Adrenal gland (tissue), 12 donors: Measurements from ENCODE around the gene TMEM63A. TPM values are rescaled to one million over a fixed set of nuclear protein-coding genes. Genes with fewer than 3 reads are reported as not detected.
A peak's percentile ranks its signal among the peaks of the same experiment; 100 is the strongest.
"Not testable (repeated sequence)": the region's sequence is repeated elsewhere in the genome, so short reads cannot be mapped to it uniquely, and the experiment has no call there.

Experiments used
- DNase-seq, 7 donors: peaks; one replicate each; pipeline ENCODE4 v3.0.0-alpha.2; 2019 to 2020
- H3K27ac ChIP-seq, 5 donors: fragments of 200-600 bp; sonication (generic) in 4 of 5; 1 replicate in 3 of 5; 2 replicates in 2 of 5; pipeline versions ENCODE4 v1.5.1 to v1.8.0; 2016 to 2020; ENCODE audit warnings: mild to moderate bottlenecking in 1 of 5
- H3K27me3 ChIP-seq: fragments of 200-600 bp; 2 replicates; pipeline ENCODE4 v1.8.0; 2021
- H3K36me3 ChIP-seq, 2 donors: fragments of 200-600 bp; replicated peaks in 1 of 2; 1 replicate in 1 of 2; 2 replicates in 1 of 2; pipeline versions ENCODE4 v1.5.1 to v1.8.0; 2018 to 2022
- H3K4me1 ChIP-seq, 2 donors: fragments of 200-600 bp; replicated peaks in 1 of 2; 1 replicate in 1 of 2; 2 replicates in 1 of 2; pipeline versions ENCODE4 v1.5.1 to v1.8.0; 2018 to 2021
- H3K4me3 ChIP-seq, 4 donors: fragments of 200-600 bp; sonication (generic) in 3 of 4; one replicate each; pipeline ENCODE4 v1.5.1; 2016 to 2018
- H3K9me3 ChIP-seq, 3 donors: fragments of 200-600 bp; sonication (generic) in 1 of 3; replicated peaks in 1 of 3; 1 replicate in 2 of 3; 2 replicates in 1 of 3; pipeline versions ENCODE4 v1.5.1 to v1.8.0; 2016 to 2021
- POLR2A ChIP-seq, 2 donors: fragments of 450-650 bp; IDR thresholded peaks; one replicate each; pipeline ENCODE4 v1.6.1; 2017; ENCODE audit warnings: antibody characterized with exemption in 2 of 2, mild to moderate bottlenecking in 2 of 2, moderate library complexity in 1 of 2
- WGBS, 4 donors: extraction: QIAGEN DNeasy Blood & Tissue Kit in 2 of 4; methylation state at CpG; one replicate each; pipeline versions ENCODE4 v1.1.5 to v1.1.7; 2013 to 2017; 5-methylcytosine and 5-hydroxymethylcytosine counted together
- intact Hi-C, 2 donors: fragments of 100-400 bp; cut with DNase I; formaldehyde crosslinking; loops; one replicate each; pipeline versions ENCODE4 v1.14.1 to v1.15.0; 2022 to 2023
- polyA plus RNA-seq, 3 donors: library from polyadenylated mRNA; stranded (reverse); fragments of 200-250 nt in 2 of 3; fragments of 350-450 nt in 1 of 3; fragmentation: Illumina TruSeq in 1 of 3; extraction: RNeasy Lipid Tissue Mini Kit (QIAGEN cat#74804) in 1 of 3; gene quantifications; one replicate each; pipeline ENCODE4 v1.2.3, GENCODE V29; 2013 to 2014
- total RNA-seq, 9 donors: library from RNA; depleted of rRNA in 4 of 9; stranded (reverse); fragments of >200 nt in 4 of 9; fragments of 120-200 nt in 1 of 9; fragmentation: NEBNext Ultra II Directional in 1 of 9; extraction: Animal tissue kit (Norgen Biotek cat#: 25700) in 1 of 9; gene quantifications; one replicate each; pipeline versions ENCODE4 v1.1.0 to v1.2.4, GENCODE V29; 2013 to 2023
- TF ChIP-seq, protein P1 (sequence below), 6 experiments: fragments of 450-650 bp in 4 of 6; fragments of 200-600 bp in 2 of 6; sonication (generic) in 1 of 6; IDR thresholded peaks; 1 replicate in 5 of 6; 2 replicates in 1 of 6; pipeline versions ENCODE4 v1.5.1 to v1.8.0; 2016 to 2021; ENCODE audit warnings: antibody characterized with exemption in 6 of 6, mild to moderate bottlenecking in 2 of 6, moderate library complexity in 1 of 6
- donor health status: healthy with polysubstance abuse.
- donor health status: Bipolar disorder and iron deficiency.
- donor health status: DM: yes; HTN: yes; CAD: no.
- donor health status: DM: no; HTN: no; CAD: no.
- donor health status: DM: no; HTN: no; CAD: no.
- donor health status: DM: yes; HTN: yes; CAD: no.

TMEM63A gene
- total and polyA plus RNA-seq, 12 donors: 13.9 to 96.9 (median 52.3) TPM

DNA sequence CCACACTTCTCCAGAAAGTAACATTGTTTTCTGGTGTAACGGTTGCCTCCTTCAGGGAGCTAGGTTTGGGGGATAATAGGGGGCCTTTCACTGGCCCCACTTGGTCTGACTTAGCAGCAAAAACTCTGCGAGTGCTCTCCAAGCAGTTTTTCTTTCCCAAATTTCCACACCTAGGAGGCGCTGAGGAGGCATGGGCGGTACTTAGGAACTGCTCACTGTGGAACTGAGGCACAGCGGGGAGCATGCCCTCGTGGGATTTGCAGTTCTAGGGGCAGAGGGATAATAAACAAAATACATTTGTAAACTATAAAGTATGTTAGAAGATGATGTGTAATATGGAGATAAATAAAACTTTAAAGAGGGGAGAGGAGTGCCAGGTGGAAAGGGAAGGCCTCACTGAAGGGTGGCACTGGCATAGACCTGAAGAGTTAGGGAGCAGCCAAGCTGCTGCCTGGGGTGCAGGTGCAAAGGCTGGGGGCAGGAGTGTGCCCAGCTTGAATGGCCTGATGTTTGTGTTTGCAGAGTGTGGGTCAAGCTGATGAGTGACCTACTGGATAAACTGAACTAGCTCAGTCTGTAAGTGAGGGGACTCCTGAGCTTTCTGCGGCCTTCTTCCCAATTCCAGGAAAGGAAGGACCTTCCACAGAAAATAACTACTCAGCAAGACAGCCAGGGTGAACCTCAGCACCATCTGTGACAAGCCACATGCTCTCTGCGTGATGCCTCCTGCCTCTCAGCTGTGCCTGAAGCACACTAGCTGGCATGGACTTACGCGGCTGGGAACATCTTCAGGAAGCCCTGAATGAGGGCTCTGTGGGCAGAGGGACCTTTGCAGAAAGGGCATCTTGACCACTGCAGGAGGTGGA is 70.3 kb downstream of the TMEM63A start:
- Histone ChIP-seq H3K9me3 (no peaks in the 10 kb centered on the region), H3K27ac (peak overlapping the region; percentile 81 to 98 (median 97)), H3K36me3 (no peaks in the 10 kb centered on the region), H3K27me3 (no peaks in the 10 kb centered on the region), H3K4me3 (peak overlapping the region in 3 of 4 donors; percentile 36 to 93 (median 85)), H3K4me1 (peaks cover 53 to 61% of the 10 kb centered on the region in 2 donors)
- DNase-seq: peak in 6 of 7 donors; percentile 60 to 71 (median 66)
- intact Hi-C loops: no loop called here
- 25 to 42% (median 36%) methylated on average over 6 to 10 of the region's 10 CpGs for WGBS, 4 donors
- TF ChIP-seq, protein P1, sequence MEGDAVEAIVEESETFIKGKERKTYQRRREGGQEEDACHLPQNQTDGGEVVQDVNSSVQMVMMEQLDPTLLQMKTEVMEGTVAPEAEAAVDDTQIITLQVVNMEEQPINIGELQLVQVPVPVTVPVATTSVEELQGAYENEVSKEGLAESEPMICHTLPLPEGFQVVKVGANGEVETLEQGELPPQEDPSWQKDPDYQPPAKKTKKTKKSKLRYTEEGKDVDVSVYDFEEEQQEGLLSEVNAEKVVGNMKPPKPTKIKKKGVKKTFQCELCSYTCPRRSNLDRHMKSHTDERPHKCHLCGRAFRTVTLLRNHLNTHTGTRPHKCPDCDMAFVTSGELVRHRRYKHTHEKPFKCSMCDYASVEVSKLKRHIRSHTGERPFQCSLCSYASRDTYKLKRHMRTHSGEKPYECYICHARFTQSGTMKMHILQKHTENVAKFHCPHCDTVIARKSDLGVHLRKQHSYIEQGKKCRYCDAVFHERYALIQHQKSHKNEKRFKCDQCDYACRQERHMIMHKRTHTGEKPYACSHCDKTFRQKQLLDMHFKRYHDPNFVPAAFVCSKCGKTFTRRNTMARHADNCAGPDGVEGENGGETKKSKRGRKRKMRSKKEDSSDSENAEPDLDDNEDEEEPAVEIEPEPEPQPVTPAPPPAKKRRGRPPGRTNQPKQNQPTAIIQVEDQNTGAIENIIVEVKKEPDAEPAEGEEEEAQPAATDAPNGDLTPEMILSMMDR (IDR thresholded peaks at IDR 0.05): peak in 5 of 6 experiments; percentile 37 to 48 (median 43)
- peak in 1 of 2 donors; percentile 11 for TF ChIP-seq POLR2A (IDR thresholded peaks at IDR 0.05)

DNA sequence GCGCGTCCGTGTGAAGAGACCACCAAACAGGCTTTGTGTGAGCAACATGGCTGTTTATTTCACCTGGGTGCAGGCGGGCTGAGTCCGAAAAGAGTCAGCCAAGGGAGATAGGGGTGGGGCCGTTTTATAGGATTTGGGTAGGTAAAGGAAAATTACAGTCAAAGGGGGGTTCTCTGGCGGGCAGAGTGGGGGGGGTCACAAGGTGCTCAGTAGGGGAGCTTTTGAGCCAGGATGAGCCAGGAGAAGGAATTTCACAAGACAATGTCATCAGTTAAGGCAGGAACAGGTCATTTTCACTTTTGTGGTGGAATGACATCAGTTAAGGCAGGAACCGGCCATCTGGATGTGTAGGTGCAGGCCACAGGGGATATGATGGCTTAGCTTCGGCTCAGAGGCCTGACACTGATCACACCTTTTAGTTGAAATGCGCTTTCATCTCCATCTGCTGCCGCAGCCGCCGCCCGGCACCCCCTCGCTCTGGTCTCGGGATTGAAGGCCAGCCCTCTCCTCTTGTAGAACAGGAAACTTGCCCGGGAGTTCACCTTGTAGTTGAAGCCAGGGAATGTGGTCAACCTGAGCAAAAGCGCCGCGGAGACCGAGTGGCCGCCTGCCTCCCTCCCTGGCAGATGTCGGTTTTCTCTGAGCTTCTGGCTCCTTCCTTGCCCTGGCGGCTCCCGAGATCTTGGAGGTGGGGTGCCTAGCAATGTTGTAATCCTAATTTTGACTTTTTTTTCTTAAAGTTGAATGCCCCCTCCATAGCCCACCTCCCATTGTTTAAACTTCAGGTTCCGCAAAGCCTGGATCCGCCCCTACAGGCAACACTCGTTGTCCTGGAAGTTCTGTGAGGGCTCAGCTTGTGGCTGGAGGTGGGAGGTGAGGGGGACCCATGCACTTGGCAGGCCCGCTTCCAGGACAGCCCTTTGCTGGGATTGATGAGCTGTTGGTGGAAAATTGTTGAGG is 71.3 kb downstream of the TMEM63A start:
- Histone ChIP-seq H3K27ac (peak overlapping the region; percentile 81 to 98 (median 97)), H3K4me3 (peak overlapping the region; percentile 30 to 93 (median 78)), H3K4me1 (peaks cover 44 to 53% of the 10 kb centered on the region in 2 donors)
- H3K9me3 ChIP-seq, H3K36me3 ChIP-seq, H3K27me3 ChIP-seq, intact Hi-C loops: not testable (repeated sequence)
- peak in 1 of 2 donors; percentile 54 for TF ChIP-seq POLR2A (IDR thresholded peaks at IDR 0.05)
- peak in 6 of 7 donors; percentile 55 to 76 (median 70) for DNase-seq
- 6 to 12% (median 7%) methylated on average over 25 to 29 of the region's 29 CpGs for WGBS, 4 donors

DNA sequence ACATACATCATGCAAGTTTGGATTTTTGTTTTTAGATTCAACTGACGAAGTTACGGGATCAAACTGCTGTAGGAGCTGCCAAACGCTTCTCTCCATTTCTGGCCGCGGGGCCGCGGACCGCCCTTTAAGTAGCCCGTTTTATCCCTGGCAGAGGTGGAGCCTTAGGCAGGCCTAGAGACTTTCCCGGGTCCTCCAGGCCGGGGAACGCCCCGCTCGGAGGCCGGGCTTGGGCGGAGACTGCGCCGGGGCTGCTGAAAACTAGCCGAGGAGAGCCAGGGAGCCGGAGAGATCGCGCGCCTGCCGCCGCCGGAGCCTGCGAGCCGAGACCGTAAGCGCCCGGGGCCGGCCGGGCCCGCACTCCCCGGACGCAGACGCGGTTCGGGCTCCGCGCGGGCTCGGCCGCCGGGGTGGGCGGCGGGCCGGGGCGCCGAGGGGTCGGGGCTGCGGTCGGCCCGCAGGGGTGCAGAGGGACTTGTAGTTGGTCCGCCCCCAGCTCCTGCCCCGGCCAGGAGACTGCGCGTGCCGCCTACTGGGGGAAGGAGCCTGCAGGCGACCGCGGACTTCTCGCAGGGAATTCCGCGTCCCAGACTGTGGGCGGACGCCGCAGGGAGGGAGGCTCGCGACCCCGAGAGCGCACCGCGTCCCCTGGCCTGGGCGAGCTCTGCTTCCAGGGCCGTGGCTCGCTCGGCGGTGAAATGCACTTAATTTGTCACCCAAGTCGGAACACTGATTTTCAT is 72.2 kb downstream of the TMEM63A start, which contains the start of gene EPHX1:
Gene EPHX1 (plus strand): TSS at position 283 of the 737 bp plus-strand sequence. CDS start 18,606 bp downstream, outside the sequence.
- 0 to 1% (median 0%) methylated on average over 11 to 80 of the region's 80 CpGs for WGBS, 4 donors
- peak; percentile 91 to 95 (median 93) for DNase-seq
- TF ChIP-seq, protein P1 (IDR thresholded peaks at IDR 0.05): peak in 4 of 6 experiments; percentile 12 to 41 (median 20)
- TF ChIP-seq POLR2A (IDR thresholded peaks at IDR 0.05): peak; percentile 94 to 97
- H3K4me1 ChIP-seq: peaks cover 41 to 47% of the 10 kb centered on the region in 2 donors
- H3K36me3 ChIP-seq: no peaks in the 10 kb centered on the region
- intact Hi-C loops: loop anchor here in 1 of 2 donors (2.0 kb wide), 1 partner anchor 31 kb away; no protein-coding TSS in a partner anchor
- no peaks in the 10 kb centered on the region for H3K27me3 ChIP-seq
- H3K27ac ChIP-seq: peak within 1 kb of the TSS; percentile 81 to 98 (median 97)
- H3K9me3 ChIP-seq: no peaks in the 10 kb centered on the region
- H3K4me3 ChIP-seq: peak within 1 kb of the TSS; percentile 30 to 93 (median 78)

DNA sequence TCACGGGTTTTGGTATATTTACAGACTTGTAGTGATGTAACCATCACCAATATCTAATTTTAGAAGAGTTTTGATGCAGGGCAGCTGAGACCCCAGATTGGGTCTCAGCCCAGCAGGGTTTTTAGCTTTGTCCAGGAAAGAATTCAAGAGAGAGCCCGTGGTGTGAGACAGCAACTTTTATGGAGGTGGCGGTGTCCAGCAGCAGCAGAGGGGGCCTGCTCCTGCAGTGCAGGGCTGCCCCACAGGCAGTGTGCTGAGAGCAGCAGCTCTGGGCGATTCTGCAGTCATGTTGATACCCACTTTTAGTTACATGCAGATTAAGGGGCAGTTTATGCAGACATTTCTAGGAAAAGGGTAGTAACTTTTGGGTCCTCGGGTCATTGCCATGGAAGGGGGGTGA is 74.0 kb downstream of the TMEM63A start:
- TF ChIP-seq POLR2A (IDR thresholded peaks at IDR 0.05): no peak
- TF ChIP-seq, protein P1 (IDR thresholded peaks at IDR 0.05): no peak
- intact Hi-C loops: loop anchor here in 1 of 2 donors (2.0 kb wide), 1 partner anchor 29 kb away; no protein-coding TSS in a partner anchor
- Histone ChIP-seq H3K9me3 (no peaks in the 10 kb centered on the region), H3K4me3 (no peak overlapping the region), H3K27ac (no peak overlapping the region), H3K4me1 (peaks cover 22 to 29% of the 10 kb centered on the region in 2 donors), H3K27me3 (no peaks in the 10 kb centered on the region), H3K36me3 (no peaks in the 10 kb centered on the region)
- no peak for DNase-seq
- 79 to 96% (median 87%) methylated on average over 5 of the region's 5 CpGs for WGBS, 4 donors

DNA sequence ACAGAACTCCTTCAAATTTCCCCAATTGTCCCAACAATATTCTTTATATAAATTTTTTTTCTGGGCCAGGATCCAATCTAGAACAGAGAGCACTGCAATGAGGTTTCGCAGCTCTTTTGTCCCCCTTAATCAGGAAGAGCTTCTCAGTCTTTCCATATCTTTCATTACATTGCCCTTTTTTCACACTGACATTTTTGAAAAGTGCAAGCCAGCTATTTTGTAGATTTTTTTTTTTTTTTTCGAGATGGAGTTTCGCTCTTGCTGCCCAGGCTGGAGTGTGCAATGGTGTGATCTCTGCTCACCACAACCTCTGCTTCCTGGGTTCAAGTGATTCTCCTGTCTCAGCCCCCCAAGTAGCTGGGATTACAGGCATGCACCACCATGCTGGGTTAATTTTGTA is 75.4 kb downstream of the TMEM63A start:
- not testable (repeated sequence) for H3K9me3 ChIP-seq, H3K27ac ChIP-seq, H3K4me3 ChIP-seq, H3K27me3 ChIP-seq, DNase-seq, H3K36me3 ChIP-seq
- intact Hi-C loops: loop anchor here in 1 of 2 donors (2.0 kb wide), 1 partner anchor 70 kb away; no protein-coding TSS in a partner anchor
- WGBS, 4 donors: 89 to 95% (median 92%) methylated on average over 3 of the region's 3 CpGs
- peaks cover 8 to 15% of the 10 kb centered on the region in 2 donors for H3K4me1 ChIP-seq
